NCI-H2196 treated with DMSO at 0.1 percent for 48 hours (cell line): ENCODE results near the gene NT5M.

Source experiments
- DNase-seq: peaks from one replicate; lab custom pipeline; 2025; ENCODE audit not compliant: unreplicated experiment; lab: John Stamatoyannopoulos, UW

Gene NT5M

DNA sequence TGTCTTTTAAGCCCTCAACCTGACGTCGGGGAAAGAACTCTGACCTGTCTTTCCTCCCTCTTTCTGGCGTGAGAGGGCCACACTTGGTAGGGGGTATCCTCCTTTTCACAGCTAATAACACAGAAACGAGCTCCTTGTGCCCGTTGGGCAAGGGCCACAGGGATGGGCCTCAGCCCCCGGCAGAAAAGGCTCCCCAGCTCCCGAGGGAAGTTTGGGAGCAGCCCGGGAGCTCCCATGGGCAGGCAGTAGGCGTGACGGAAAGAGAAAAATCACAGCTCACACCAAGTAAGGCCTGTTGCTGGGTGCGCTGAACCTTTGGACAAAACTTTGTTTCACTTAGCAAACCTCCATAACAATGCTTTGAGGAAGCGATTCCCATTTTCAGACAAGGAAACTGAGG, 90.8 kb downstream of the NT5M start:
- no peak for DNase-seq

GRCh38 chr17:17394494-17394893, 91.3 kb downstream of the NT5M start:
- no peak for DNase-seq

GRCh38 chr17:17395246-17395802, 92.2 kb downstream of the NT5M start:
- no peak for DNase-seq

DNA sequence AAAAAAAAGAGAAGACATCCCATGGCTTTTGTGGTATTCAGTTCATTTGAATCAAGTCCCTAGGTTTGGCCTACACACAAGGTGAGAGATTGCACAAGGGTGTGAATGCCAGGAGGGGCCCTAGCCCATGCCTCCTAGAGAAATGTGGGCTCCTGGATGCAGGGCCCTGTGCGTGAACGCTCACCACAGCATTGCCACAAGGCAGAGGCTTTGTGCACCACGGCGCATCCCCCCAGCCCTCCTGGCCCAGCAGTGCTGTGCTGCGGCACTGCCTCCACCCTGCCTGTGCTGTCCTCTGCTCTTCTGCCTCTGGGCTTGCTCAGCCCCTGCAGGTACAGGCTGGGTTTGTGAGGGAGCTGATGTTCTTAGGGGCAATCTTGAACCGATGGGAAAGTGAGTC, 92.7 kb downstream of the NT5M start:
- no peak for DNase-seq
